NB4 (cell line): ENCODE results near the gene PXMP4.

Source experiments
- MYC ChIP-seq: IDR thresholded peaks from 2 replicates; pipeline ENCODE4 v1.6.1; 2011; ENCODE audit warnings: low read depth, low read length
- POLR2A ChIP-seq: IDR thresholded peaks from 2 replicates; pipeline ENCODE4 v1.6.1; 2011; ENCODE audit warnings: mild to moderate bottlenecking; ENCODE audit not compliant: insufficient read length; ENCODE audit errors: extremely low read depth
- TF ChIP-seq, protein P1 (sequence below): IDR thresholded peaks from one replicate; pipeline ENCODE4 v1.5.1; 2012; ENCODE audit warnings: low read depth, low read length
- TF ChIP-seq, protein P2 (sequence below): IDR thresholded peaks from 2 replicates; pipeline ENCODE4 v1.6.1; 2011; ENCODE audit warnings: low read depth, low read length

DNA sequence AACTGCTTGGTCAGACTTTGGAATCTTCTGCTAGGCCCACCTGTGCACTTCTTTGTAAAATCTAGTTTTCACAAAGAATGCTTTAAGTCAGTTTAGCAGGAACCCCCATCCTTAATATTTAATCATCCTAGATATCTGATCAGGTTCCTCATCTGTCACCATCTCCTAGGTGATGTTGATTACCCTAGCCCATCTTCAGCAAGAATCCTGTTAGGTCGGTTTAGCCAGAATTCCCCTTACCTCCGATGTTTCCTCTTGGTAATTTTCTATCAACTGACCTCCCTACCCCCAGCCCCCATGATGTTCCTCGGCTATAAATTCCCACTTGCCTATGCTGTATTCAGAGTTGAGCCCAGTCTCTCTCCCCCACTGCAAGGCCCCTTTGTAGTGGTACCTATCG lies 9.0 kb upstream of the PXMP4 start:
- TF ChIP-seq, protein P1, sequence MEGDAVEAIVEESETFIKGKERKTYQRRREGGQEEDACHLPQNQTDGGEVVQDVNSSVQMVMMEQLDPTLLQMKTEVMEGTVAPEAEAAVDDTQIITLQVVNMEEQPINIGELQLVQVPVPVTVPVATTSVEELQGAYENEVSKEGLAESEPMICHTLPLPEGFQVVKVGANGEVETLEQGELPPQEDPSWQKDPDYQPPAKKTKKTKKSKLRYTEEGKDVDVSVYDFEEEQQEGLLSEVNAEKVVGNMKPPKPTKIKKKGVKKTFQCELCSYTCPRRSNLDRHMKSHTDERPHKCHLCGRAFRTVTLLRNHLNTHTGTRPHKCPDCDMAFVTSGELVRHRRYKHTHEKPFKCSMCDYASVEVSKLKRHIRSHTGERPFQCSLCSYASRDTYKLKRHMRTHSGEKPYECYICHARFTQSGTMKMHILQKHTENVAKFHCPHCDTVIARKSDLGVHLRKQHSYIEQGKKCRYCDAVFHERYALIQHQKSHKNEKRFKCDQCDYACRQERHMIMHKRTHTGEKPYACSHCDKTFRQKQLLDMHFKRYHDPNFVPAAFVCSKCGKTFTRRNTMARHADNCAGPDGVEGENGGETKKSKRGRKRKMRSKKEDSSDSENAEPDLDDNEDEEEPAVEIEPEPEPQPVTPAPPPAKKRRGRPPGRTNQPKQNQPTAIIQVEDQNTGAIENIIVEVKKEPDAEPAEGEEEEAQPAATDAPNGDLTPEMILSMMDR = no peak
- TF ChIP-seq MYC = no peak
- TF ChIP-seq POLR2A = no peak
- TF ChIP-seq, protein P2, sequence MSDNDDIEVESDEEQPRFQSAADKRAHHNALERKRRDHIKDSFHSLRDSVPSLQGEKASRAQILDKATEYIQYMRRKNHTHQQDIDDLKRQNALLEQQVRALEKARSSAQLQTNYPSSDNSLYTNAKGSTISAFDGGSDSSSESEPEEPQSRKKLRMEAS = no peak
